ENCODE results near the gene GJA5.

DNA sequence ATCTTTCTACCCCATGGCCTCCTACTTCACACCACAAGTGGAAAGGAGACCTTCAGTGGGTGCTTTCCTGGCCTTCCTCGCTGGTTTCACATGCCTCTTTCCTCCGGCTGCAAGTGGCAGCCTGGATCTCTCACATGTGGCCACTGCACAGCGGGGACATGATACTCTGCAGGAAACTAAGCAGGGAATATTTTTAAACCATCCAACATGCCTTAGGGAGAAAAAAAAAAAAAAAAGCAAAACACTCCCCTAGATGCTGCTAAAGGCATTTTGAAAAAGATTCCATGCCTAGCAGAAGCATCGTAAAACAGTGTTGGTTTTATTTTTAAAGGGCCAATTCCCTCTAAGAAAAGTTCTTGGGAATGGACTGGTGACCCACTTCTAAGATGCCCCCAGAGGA, 12.2 kb upstream of the GJA5 start:
- TF ChIP-seq, protein P1, sequence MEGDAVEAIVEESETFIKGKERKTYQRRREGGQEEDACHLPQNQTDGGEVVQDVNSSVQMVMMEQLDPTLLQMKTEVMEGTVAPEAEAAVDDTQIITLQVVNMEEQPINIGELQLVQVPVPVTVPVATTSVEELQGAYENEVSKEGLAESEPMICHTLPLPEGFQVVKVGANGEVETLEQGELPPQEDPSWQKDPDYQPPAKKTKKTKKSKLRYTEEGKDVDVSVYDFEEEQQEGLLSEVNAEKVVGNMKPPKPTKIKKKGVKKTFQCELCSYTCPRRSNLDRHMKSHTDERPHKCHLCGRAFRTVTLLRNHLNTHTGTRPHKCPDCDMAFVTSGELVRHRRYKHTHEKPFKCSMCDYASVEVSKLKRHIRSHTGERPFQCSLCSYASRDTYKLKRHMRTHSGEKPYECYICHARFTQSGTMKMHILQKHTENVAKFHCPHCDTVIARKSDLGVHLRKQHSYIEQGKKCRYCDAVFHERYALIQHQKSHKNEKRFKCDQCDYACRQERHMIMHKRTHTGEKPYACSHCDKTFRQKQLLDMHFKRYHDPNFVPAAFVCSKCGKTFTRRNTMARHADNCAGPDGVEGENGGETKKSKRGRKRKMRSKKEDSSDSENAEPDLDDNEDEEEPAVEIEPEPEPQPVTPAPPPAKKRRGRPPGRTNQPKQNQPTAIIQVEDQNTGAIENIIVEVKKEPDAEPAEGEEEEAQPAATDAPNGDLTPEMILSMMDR (IDR thresholded peaks at IDR 0.05; ENCODE audit: extremely low read depth in 1 of 2, insufficient read depth in 1 of 2, low read depth in 1 of 2, low read length in 2 of 2), result no peak
- TF ChIP-seq POLR2A (IDR thresholded peaks at IDR 0.05; ENCODE audit: low read depth, low read length) (no peak), POLR2AphosphoS5 (IDR thresholded peaks at IDR 0.05; ENCODE audit: insufficient read depth, low read depth, low read length) (no peak)
